BE2C (cell line): ENCODE measurements around the gene ZNF805.

ENCODE experiments used
- DNase-seq: peaks from one replicate; pipeline ENCODE4 v3.0.0-alpha.2; 2020
- H3K27me3 ChIP-seq: fragments of 250-450 bp; sonication (Bioruptor Pico); 2 replicates; pipeline ENCODE4 v1.5.1; 2020; ENCODE audit warnings: mild to moderate bottlenecking
- H3K36me3 ChIP-seq: fragments of 250-450 bp; sonication (Bioruptor Pico); 2 replicates; pipeline ENCODE4 v1.5.1; 2020; ENCODE audit warnings: mild to moderate bottlenecking
- H3K4me1 ChIP-seq: fragments of 250-450 bp; sonication (Bioruptor Pico); 2 replicates; pipeline ENCODE4 v1.5.1; 2020
- H3K4me3 ChIP-seq: 2 replicates; pipeline ENCODE4 v1.5.1; 2011; ENCODE audit warnings: low read depth, low read length
- H3K9me3 ChIP-seq: fragments of 250-450 bp; sonication (Bioruptor Pico); 2 replicates; pipeline ENCODE4 v1.5.1; 2020
- CTCF ChIP-seq: IDR thresholded peaks from 2 replicates; pipeline ENCODE4 v1.5.1; 2012; ENCODE audit warnings: mild to moderate bottlenecking, low read depth, low read length

Gene ZNF805

GRCh38 chr19:57210381-57210780, 30.1 kb upstream of the ZNF805 start:
- no peaks in the 10 kb centered on the region for H3K27me3 ChIP-seq
- H3K36me3 ChIP-seq, result peaks cover 58% of the 10 kb centered on the region
- no peak for DNase-seq
- TF ChIP-seq CTCF, result no peak
- no peaks in the 10 kb centered on the region for H3K9me3 ChIP-seq
- H3K4me3 ChIP-seq, result no peak overlapping the region
- no peaks in the 10 kb centered on the region for H3K4me1 ChIP-seq

GRCh38 chr19:57212109-57212508, 28.3 kb upstream of the ZNF805 start:
- Histone ChIP-seq H3K9me3 (no peaks in the 10 kb centered on the region), H3K36me3 (peaks cover 58% of the 10 kb centered on the region)

GRCh38 chr19:57227502-57227901, 12.9 kb upstream of the ZNF805 start:
- no peaks in the 10 kb centered on the region for H3K4me1 ChIP-seq

More at GRCh38 chr19:57212109-57212508, 28.3 kb upstream of the ZNF805 start:
- no peak overlapping the region for H3K4me3 ChIP-seq
- TF ChIP-seq CTCF, result no peak
- no peaks in the 10 kb centered on the region for H3K4me1 ChIP-seq
- no peaks in the 10 kb centered on the region for H3K27me3 ChIP-seq
- no peak for DNase-seq

GRCh38 chr19:57231686-57232085, 8.7 kb upstream of the ZNF805 start:
- no peak for TF ChIP-seq CTCF
- Histone ChIP-seq H3K36me3 (no peaks in the 10 kb centered on the region), H3K4me3 (no peak overlapping the region), H3K4me1 (no peaks in the 10 kb centered on the region), H3K27me3 (no peaks in the 10 kb centered on the region), H3K9me3 (no peaks in the 10 kb centered on the region)
- DNase-seq, result no peak

More at GRCh38 chr19:57227502-57227901, 12.9 kb upstream of the ZNF805 start:
- Histone ChIP-seq H3K4me3 (no peak overlapping the region), H3K9me3 (no peaks in the 10 kb centered on the region), H3K36me3 (no peaks in the 10 kb centered on the region), H3K27me3 (no peaks in the 10 kb centered on the region)
- no peak for DNase-seq
- TF ChIP-seq CTCF, result no peak

- H3K4me3 ChIP-seq, result no peak overlapping the region
- TF ChIP-seq CTCF, result no peak
Observed at GRCh38 chr19:57233207-57233606, 7.2 kb upstream of the ZNF805 start.

GRCh38 chr19:57239982-57240310, 486 bp upstream of the ZNF805 start:
- Histone ChIP-seq H3K9me3 (no peaks in the 10 kb centered on the region), H3K4me1 (no peaks in the 10 kb centered on the region), H3K36me3 (peaks cover 8% of the 10 kb centered on the region), H3K27me3 (no peaks in the 10 kb centered on the region), H3K4me3 (peak overlapping the region; percentile 98)
- DNase-seq, result no peak
- TF ChIP-seq CTCF, result no peak

More at GRCh38 chr19:57233207-57233606, 7.2 kb upstream of the ZNF805 start:
- Histone ChIP-seq H3K36me3 (no peaks in the 10 kb centered on the region), H3K4me1 (no peaks in the 10 kb centered on the region), H3K27me3 (no peaks in the 10 kb centered on the region), H3K9me3 (no peaks in the 10 kb centered on the region)
- DNase-seq, result no peak
